CD14-positive monocyte (primary cell): Measurements from ENCODE around the gene IDH2. TPM values are rescaled to one million over a fixed set of nuclear protein-coding genes. Genes with fewer than 3 reads are reported as not detected.

Experiments
- DNase-seq, 3 donors: peaks; one replicate each; pipeline ENCODE4 v3.0.0-alpha.2; 2011 to 2022
- H2AFZ ChIP-seq: 2 replicates; pipeline ENCODE4 v1.6.0; 2012; ENCODE audit warnings: mild to moderate bottlenecking, low read depth, low read length, inconsistent platforms; ENCODE audit not compliant: insufficient read depth, poor library complexity, severe bottlenecking
- H3K27ac ChIP-seq, 2 donors: 1 replicate in 1 of 2; 2 replicates in 1 of 2; pipeline ENCODE4 v1.5.1; 2012 to 2013; ENCODE audit warnings: low read length in 2 of 2, control low read depth in 1 of 2, inconsistent platforms in 1 of 2, low read depth in 1 of 2, mild to moderate bottlenecking in 1 of 2
- H3K27me3 ChIP-seq, 2 donors: one replicate each; pipeline versions ENCODE4 v1.6.0 to v1.6.1; 2011 to 2013; ENCODE audit warnings: low read length in 2 of 2; ENCODE audit not compliant: control insufficient read depth in 2 of 2, insufficient read depth in 2 of 2
- H3K36me3 ChIP-seq, 2 donors: replicated peaks in 1 of 2; 1 replicate in 1 of 2; 2 replicates in 1 of 2; pipeline versions ENCODE4 v1.5.1 to v1.6.1; 2012 to 2013; ENCODE audit warnings: low read length in 2 of 2, control low read depth in 1 of 2, inconsistent platforms in 1 of 2, mild to moderate bottlenecking in 1 of 2; ENCODE audit not compliant: insufficient read depth in 2 of 2, control insufficient read depth in 1 of 2
- H3K4me1 ChIP-seq, 2 donors: 1 replicate in 1 of 2; 2 replicates in 1 of 2; pipeline versions ENCODE4 v1.5.1 to v1.6.1; 2012 to 2013; ENCODE audit warnings: low read length in 2 of 2, control low read depth in 1 of 2, inconsistent platforms in 1 of 2, mild to moderate bottlenecking in 1 of 2, moderate library complexity in 1 of 2; ENCODE audit not compliant: insufficient read depth in 2 of 2, control insufficient read depth in 1 of 2
- H3K4me2 ChIP-seq: replicated peaks from 2 replicates; pipeline ENCODE3; 2012; ENCODE audit warnings: low read length, moderate library complexity, mild to moderate bottlenecking; ENCODE audit not compliant: poor library complexity, severe bottlenecking; ENCODE audit errors: extremely low read depth
- H3K4me3 ChIP-seq, 3 experiments: fragments of 200-600 bp in 1 of 3; sonication (generic) in 1 of 3; replicated peaks in 1 of 3; 1 replicate in 2 of 3; 2 replicates in 1 of 3; pipeline ENCODE4 v1.5.1; 2011 to 2013; ENCODE audit warnings: low read length in 3 of 3, mild to moderate bottlenecking in 3 of 3, control low read depth in 2 of 3, low read depth in 2 of 3, inconsistent platforms in 1 of 3, moderate library complexity in 1 of 3
- H3K79me2 ChIP-seq: 2 replicates; pipeline ENCODE4 v1.6.0; 2012; ENCODE audit warnings: mild to moderate bottlenecking, control low read depth, inconsistent platforms, low read length, moderate library complexity; ENCODE audit not compliant: insufficient read depth
- H3K9ac ChIP-seq: 2 replicates; pipeline ENCODE4 v1.6.0; 2017; ENCODE audit warnings: low read length, mild to moderate bottlenecking; ENCODE audit not compliant: insufficient read depth, poor library complexity, severe bottlenecking
- H3K9me3 ChIP-seq, 2 donors: replicated peaks in 1 of 2; 1 replicate in 1 of 2; 2 replicates in 1 of 2; pipeline versions ENCODE4 v1.5.1 to v1.6.1; 2012 to 2013; ENCODE audit warnings: low read length in 2 of 2, control low read depth in 1 of 2; ENCODE audit not compliant: control insufficient read depth in 1 of 2, insufficient read depth in 1 of 2
- H4K20me1 ChIP-seq: 2 replicates; pipeline ENCODE4 v1.6.0; 2012; ENCODE audit warnings: mild to moderate bottlenecking, low read length, control low read depth, moderate library complexity; ENCODE audit not compliant: insufficient read depth
- H3K27ac Mint-ChIP-seq, 7 donors: one replicate each; pipeline ENCODE4 v1.8.0; 2020; ENCODE audit warnings: mild to moderate bottlenecking in 7 of 7, mixed read lengths in 7 of 7, moderate library complexity in 6 of 7, inconsistent platforms in 2 of 7
- H3K27me3 Mint-ChIP-seq, 3 donors: one replicate each; pipeline ENCODE4 v1.8.0; 2021 to 2022; ENCODE audit warnings: low read depth in 3 of 3, mild to moderate bottlenecking in 3 of 3, mixed read lengths in 3 of 3, moderate library complexity in 3 of 3, inconsistent platforms in 1 of 3
- H3K36me3 Mint-ChIP-seq, 2 donors: one replicate each; pipeline ENCODE4 v1.8.0; 2020; ENCODE audit warnings: mixed read lengths in 2 of 2, inconsistent platforms in 1 of 2, mild to moderate bottlenecking in 1 of 2
- H3K4me1 Mint-ChIP-seq: one replicate; pipeline ENCODE4 v1.8.0; 2020; ENCODE audit warnings: mild to moderate bottlenecking, mixed read lengths
- H3K4me3 Mint-ChIP-seq, 2 donors: one replicate each; pipeline ENCODE4 v1.8.0; 2020; ENCODE audit warnings: mild to moderate bottlenecking in 2 of 2, mixed read lengths in 2 of 2, moderate library complexity in 1 of 2
- H3K9me3 Mint-ChIP-seq, 7 donors: one replicate each; pipeline ENCODE4 v1.8.0; 2020 to 2022; ENCODE audit warnings: mixed read lengths in 7 of 7, mild to moderate bottlenecking in 6 of 7, moderate library complexity in 6 of 7, inconsistent platforms in 2 of 7
- CTCF ChIP-seq: fragments of 200-600 bp; IDR thresholded peaks from one replicate; pipeline ENCODE4 v1.8.0; 2022; ENCODE audit warnings: antibody characterized with exemption, mild to moderate bottlenecking
- WGBS: methylation state at CpG from one replicate; pipeline ENCODE4 v1.1.5; 2013; ENCODE audit warnings: missing lambda C conversion rate; ENCODE audit not compliant: insufficient coverage; 5-methylcytosine and 5-hydroxymethylcytosine counted together
- intact Hi-C, 2 donors: fragments of 100-400 bp; cut with micrococcal nuclease; formaldehyde crosslinking; loops; one replicate each; pipeline versions ENCODE4 v1.15.0 to v1.15.1; 2023
- polyA plus RNA-seq, 3 donors: library from polyadenylated mRNA; depleted of rRNA in 1 of 3; unstranded in 2 of 3; stranded (reverse) in 1 of 3; fragments of 300-500 nt in 2 of 3; fragments of >200 nt in 1 of 3; fragmentation: Illumina TruSeq in 2 of 3; gene quantifications; 1 replicate in 2 of 3; 2 replicates in 1 of 3; pipeline ENCODE4 v1.2.3, GENCODE V29; 2012 to 2021

Gene IDH2
- polyA plus RNA-seq, 3 donors, result 40.6 to 115 (median 82.2) TPM

- H3K27me3 Mint-ChIP-seq, result peaks cover 0 to 2% (median 2%) of the 10 kb centered on the region in 3 donors
- DNase-seq, result no peak
- no peaks in the 10 kb centered on the region for H3K79me2 ChIP-seq
- TF ChIP-seq CTCF, result no peak
- no peaks in the 10 kb centered on the region for H3K9me3 ChIP-seq
- H2AFZ ChIP-seq, result no peak overlapping the region
- peak overlapping the region in 6 of 7 donors; percentile 12 to 83 (median 50) for H3K27ac Mint-ChIP-seq
- no peaks in the 10 kb centered on the region for H3K27me3 ChIP-seq
- peaks cover 55 to 75% of the 10 kb centered on the region in 2 donors for H3K36me3 ChIP-seq
- H3K4me3 ChIP-seq, result no peak overlapping the region
- H3K9ac ChIP-seq, result no peak overlapping the region
- intact Hi-C loops, result no loop called here
- WGBS, result 78% methylated on average over 14 of the region's 14 CpGs
- H3K4me1 Mint-ChIP-seq, result peaks cover 20% of the 10 kb centered on the region
- no peak overlapping the region for H3K4me3 Mint-ChIP-seq
- H3K4me1 ChIP-seq, result peaks cover 9 to 25% of the 10 kb centered on the region in 2 donors
- peak overlapping the region in 1 of 2 donors; percentile 72 for H3K27ac ChIP-seq
- peaks cover 17% of the 10 kb centered on the region for H4K20me1 ChIP-seq
- H3K4me2 ChIP-seq, result no peak overlapping the region
- H3K9me3 Mint-ChIP-seq, result no peaks in the 10 kb centered on the region
- peaks cover 57 to 88% of the 10 kb centered on the region in 2 donors for H3K36me3 Mint-ChIP-seq
These were observed 18.2 kb downstream of the IDH2 start for GRCh38 chr15:90083954-90084607.

- Mint-ChIP-seq H3K4me3 (no peak overlapping the region), H3K27ac (peak overlapping the region in 4 of 7 donors; percentile 15 to 67 (median 44)), H3K4me1 (peaks cover 20% of the 10 kb centered on the region), H3K36me3 (peaks cover 59 to 88% of the 10 kb centered on the region in 2 donors), H3K27me3 (peaks cover 0 to 2% (median 2%) of the 10 kb centered on the region in 3 donors), H3K9me3 (no peaks in the 10 kb centered on the region)
- Histone ChIP-seq H3K27me3 (no peaks in the 10 kb centered on the region), H3K4me1 (peaks cover 9 to 25% of the 10 kb centered on the region in 2 donors), H3K36me3 (peaks cover 58 to 76% of the 10 kb centered on the region in 2 donors), H3K9ac (no peak overlapping the region), H4K20me1 (peaks cover 17% of the 10 kb centered on the region), H3K9me3 (no peaks in the 10 kb centered on the region), H3K79me2 (no peaks in the 10 kb centered on the region), H3K4me2 (no peak overlapping the region), H3K27ac (peak overlapping the region in 1 of 2 donors; percentile 72), H2AFZ (no peak overlapping the region), H3K4me3 (no peak overlapping the region)
- DNase-seq, result no peak
- no peak for TF ChIP-seq CTCF
- WGBS, result 100% methylated on average over 2 of the region's 5 CpGs
- intact Hi-C loops, result no loop called here
These were observed 18.8 kb downstream of the IDH2 start for GRCh38 chr15:90083419-90083818.
